ENCODE results near the gene SNAI3. TPM values are rescaled to one million over a fixed set of nuclear protein-coding genes. Genes with fewer than 3 reads are reported as not detected.

Gene SNAI3
- total and polyA plus RNA-seq, 8 donors = 0.19 to 1.9 (median 0.72) TPM

- intact Hi-C loops (cut with DNase I) = no loop called here
- no peak for FAIRE-seq
- H3K36me3 ChIP-seq = no peaks in the 10 kb centered on the region
- H3K27ac ChIP-seq = no peak overlapping the region
- peak in 1 of 4 donors; percentile 8 for ATAC-seq
- WGBS, 2 donors = 62 to 65% methylated on average over 41 to 45 of the region's 45 CpGs
- TF ChIP-seq, protein P1, sequence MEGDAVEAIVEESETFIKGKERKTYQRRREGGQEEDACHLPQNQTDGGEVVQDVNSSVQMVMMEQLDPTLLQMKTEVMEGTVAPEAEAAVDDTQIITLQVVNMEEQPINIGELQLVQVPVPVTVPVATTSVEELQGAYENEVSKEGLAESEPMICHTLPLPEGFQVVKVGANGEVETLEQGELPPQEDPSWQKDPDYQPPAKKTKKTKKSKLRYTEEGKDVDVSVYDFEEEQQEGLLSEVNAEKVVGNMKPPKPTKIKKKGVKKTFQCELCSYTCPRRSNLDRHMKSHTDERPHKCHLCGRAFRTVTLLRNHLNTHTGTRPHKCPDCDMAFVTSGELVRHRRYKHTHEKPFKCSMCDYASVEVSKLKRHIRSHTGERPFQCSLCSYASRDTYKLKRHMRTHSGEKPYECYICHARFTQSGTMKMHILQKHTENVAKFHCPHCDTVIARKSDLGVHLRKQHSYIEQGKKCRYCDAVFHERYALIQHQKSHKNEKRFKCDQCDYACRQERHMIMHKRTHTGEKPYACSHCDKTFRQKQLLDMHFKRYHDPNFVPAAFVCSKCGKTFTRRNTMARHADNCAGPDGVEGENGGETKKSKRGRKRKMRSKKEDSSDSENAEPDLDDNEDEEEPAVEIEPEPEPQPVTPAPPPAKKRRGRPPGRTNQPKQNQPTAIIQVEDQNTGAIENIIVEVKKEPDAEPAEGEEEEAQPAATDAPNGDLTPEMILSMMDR (IDR thresholded peaks at IDR 0.05) = no peak
- DNase-seq = peak in 2 of 6 donors; percentile 68 to 84
- H3K4me3 ChIP-seq = no peak overlapping the region
- H3K27me3 ChIP-seq = no peaks in the 10 kb centered on the region
- H3K9me3 ChIP-seq = no peaks in the 10 kb centered on the region
- peaks cover 0 to 7% (median 0%) of the 10 kb centered on the region in 3 donors for H3K4me1 ChIP-seq
Observed at GRCh38 chr16:88639231-88640038, 46.9 kb downstream of the SNAI3 start.

- ATAC-seq = peak; percentile 83 to 91 (median 87)
- H3K27ac ChIP-seq = no peak within 1 kb of the TSS
- intact Hi-C loops (cut with DNase I) = no loop called here
- no peak for FAIRE-seq
- WGBS, 2 donors = 32 to 35% methylated on average over 27 of the region's 27 CpGs
- H3K9me3 ChIP-seq = no peaks in the 10 kb centered on the region
- H3K27me3 ChIP-seq = no peaks in the 10 kb centered on the region
- H3K4me1 ChIP-seq = peaks cover 0 to 7% (median 0%) of the 10 kb centered on the region in 3 donors
- H3K36me3 ChIP-seq = no peaks in the 10 kb centered on the region
- no peak within 1 kb of the TSS for H3K4me3 ChIP-seq
- peak; percentile 74 to 94 (median 84) for DNase-seq
- TF ChIP-seq, protein P1 (IDR thresholded peaks at IDR 0.05) = no peak
Observed at GRCh38 chr16:88638323-88639230, 47.7 kb downstream of the SNAI3 start, which contains the start of gene IL17C. TSS of gene IL17C (plus strand) at chr16:88638572. CDS start at chr16:88638642, 70 bp downstream.

DNA sequence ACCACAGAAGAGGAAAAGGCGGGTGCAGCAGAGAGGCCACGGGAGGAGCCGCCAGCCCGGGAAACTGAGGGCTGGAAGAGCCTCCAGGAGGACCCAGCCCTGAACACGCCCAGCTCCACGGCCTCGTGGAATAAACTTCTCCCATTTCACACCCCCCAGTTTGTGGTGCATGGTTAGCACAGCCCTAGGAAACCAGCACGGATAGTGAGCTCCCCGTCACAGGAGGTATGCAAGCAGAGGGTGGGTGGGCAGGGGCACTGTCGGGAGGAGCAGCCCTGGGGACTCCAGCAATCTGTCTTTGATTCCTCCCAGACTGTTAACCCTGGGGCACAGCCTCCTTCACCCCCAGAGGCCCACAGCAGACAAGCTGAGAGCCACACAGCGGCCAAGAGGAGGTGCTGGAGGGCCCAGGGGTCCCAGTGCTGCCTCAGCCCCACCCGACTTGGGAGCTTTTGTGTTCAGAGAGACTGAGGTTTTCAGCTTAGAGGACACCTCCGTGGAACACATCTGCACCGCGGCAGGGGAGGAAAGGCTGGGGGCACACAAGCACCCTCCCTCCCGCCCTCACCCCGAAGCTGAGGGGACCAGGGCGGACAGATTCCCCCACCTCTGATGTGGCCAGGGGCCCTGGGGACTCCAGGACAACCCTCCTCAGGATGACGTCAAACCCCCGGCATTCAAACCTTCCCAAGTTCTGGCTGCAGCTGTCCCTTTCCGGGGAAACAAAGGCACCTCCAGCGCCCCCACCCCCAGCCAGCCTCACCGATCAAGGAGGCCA, 49.6 kb downstream of the SNAI3 start:
- no peaks in the 10 kb centered on the region for H3K27me3 ChIP-seq
- H3K9me3 ChIP-seq = no peaks in the 10 kb centered on the region
- DNase-seq (peak in 1 of 6 donors; percentile 51), ATAC-seq (no peak), FAIRE-seq (no peak)
- intact Hi-C loops (cut with DNase I) = no loop called here
- no peak overlapping the region for H3K27ac ChIP-seq
- peaks cover 0 to 7% (median 0%) of the 10 kb centered on the region in 3 donors for H3K4me1 ChIP-seq
- WGBS, 2 donors = 87% methylated on average over 22 to 23 of the region's 23 CpGs
- no peak overlapping the region for H3K4me3 ChIP-seq
- TF ChIP-seq, protein P1 (IDR thresholded peaks at IDR 0.05) = no peak
- H3K36me3 ChIP-seq = peaks cover 0 to 9% (median 0%) of the 10 kb centered on the region in 3 donors

DNA sequence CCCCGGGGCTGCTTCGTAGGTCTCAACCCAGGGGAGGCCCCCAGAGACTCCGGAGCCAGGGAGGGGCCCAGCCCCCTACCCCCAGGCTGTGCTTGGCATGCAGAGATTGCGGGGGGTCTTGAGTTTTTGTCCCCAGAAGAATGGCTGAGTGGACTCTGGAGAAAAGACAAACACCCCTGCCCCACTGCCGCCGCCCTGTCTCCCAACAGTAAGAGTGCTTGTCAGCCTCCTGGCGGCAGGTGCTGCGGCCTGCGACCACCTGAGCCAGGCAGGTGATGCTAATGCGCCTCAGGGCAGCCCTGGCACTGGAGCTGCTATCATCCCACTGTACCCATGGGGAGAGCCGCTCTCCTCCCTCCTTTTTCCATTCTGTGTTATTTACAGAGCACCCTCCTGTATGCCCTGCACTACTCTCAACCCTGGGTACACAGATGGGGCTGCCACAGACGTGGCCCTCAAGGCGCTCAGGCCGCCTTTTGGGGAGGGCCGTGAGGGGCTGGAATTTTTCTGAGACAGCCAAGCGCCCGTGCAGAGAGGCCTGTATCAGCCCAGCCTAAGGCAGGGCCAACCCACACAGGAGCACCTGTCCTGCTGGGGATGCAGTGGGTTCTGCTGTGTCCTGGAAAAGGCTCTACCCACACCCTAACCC, 50.5 kb downstream of the SNAI3 start:
- H3K4me1 ChIP-seq = peaks cover 0 to 7% (median 0%) of the 10 kb centered on the region in 3 donors
- H3K36me3 ChIP-seq = peaks cover 0 to 17% (median 0%) of the 10 kb centered on the region in 3 donors
- FAIRE-seq (no peak), ATAC-seq (no peak), DNase-seq (no peak)
- H3K9me3 ChIP-seq = no peaks in the 10 kb centered on the region
- no peak overlapping the region for H3K27ac ChIP-seq
- TF ChIP-seq, protein P1 (IDR thresholded peaks at IDR 0.05) = no peak
- no peaks in the 10 kb centered on the region for H3K27me3 ChIP-seq
- no peak overlapping the region for H3K4me3 ChIP-seq
- intact Hi-C loops (cut with DNase I) = no loop called here
- 93 to 94% methylated on average over 16 to 17 of the region's 17 CpGs for WGBS, 2 donors
